ENCODE results near the gene SLC7A4.

The SLC7A4 gene

DNA sequence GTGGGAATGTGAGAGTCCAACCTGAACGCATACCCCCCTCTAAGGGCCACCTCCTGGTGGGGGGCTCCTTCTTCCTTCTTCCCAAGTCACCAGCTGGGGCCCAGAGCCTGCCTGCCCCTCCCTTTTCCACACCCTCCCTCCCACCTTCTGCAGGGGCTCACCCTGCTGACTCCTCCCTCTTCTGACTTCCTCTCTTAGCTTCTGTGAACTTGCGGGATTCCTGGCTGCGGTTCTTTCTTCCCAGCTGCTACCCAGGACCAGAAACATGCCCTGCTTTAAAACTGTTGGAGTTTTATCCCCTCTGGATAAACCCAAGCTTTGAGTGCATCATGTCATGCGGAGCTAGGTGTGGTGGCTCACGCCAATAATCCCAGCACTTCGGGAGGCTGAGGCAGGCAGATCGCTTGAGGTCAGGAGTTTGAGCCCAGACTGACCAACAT, 23.5 kb upstream of the SLC7A4 start:
- no peak for DNase-seq (ENCODE audit: low read depth, low spot score)
- TF ChIP-seq, protein P1, sequence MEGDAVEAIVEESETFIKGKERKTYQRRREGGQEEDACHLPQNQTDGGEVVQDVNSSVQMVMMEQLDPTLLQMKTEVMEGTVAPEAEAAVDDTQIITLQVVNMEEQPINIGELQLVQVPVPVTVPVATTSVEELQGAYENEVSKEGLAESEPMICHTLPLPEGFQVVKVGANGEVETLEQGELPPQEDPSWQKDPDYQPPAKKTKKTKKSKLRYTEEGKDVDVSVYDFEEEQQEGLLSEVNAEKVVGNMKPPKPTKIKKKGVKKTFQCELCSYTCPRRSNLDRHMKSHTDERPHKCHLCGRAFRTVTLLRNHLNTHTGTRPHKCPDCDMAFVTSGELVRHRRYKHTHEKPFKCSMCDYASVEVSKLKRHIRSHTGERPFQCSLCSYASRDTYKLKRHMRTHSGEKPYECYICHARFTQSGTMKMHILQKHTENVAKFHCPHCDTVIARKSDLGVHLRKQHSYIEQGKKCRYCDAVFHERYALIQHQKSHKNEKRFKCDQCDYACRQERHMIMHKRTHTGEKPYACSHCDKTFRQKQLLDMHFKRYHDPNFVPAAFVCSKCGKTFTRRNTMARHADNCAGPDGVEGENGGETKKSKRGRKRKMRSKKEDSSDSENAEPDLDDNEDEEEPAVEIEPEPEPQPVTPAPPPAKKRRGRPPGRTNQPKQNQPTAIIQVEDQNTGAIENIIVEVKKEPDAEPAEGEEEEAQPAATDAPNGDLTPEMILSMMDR (IDR thresholded peaks at IDR 0.05; ENCODE audit: low read depth, low read length) = no peak
- in situ Hi-C loops (cut with HindIII; ENCODE audit: low sequenced_read_pairs) = no loop called here
- no peak overlapping the region for H3K4me3 ChIP-seq (ENCODE audit: low read depth, low read length)

DNA sequence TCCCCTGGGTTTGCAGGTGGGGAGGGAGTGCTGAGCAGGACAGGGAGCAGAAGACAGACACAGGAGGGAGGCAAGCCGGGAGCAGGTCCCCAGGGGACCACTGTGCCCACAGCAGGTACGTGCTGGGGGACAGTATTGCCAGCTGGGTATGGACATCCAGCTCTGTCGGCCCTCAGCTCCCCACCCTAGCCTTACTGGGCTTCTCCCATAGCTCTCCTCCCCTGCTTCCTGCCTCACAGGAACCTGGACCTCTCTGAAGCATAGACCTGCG, 23.1 kb upstream of the SLC7A4 start:
- no peak overlapping the region for H3K4me3 ChIP-seq (ENCODE audit: low read depth, low read length)
- TF ChIP-seq, protein P1 (IDR thresholded peaks at IDR 0.05; ENCODE audit: low read depth, low read length) = no peak
- in situ Hi-C loops (cut with HindIII; ENCODE audit: low sequenced_read_pairs) = no loop called here
- DNase-seq (ENCODE audit: low read depth, low spot score) = no peak

DNA sequence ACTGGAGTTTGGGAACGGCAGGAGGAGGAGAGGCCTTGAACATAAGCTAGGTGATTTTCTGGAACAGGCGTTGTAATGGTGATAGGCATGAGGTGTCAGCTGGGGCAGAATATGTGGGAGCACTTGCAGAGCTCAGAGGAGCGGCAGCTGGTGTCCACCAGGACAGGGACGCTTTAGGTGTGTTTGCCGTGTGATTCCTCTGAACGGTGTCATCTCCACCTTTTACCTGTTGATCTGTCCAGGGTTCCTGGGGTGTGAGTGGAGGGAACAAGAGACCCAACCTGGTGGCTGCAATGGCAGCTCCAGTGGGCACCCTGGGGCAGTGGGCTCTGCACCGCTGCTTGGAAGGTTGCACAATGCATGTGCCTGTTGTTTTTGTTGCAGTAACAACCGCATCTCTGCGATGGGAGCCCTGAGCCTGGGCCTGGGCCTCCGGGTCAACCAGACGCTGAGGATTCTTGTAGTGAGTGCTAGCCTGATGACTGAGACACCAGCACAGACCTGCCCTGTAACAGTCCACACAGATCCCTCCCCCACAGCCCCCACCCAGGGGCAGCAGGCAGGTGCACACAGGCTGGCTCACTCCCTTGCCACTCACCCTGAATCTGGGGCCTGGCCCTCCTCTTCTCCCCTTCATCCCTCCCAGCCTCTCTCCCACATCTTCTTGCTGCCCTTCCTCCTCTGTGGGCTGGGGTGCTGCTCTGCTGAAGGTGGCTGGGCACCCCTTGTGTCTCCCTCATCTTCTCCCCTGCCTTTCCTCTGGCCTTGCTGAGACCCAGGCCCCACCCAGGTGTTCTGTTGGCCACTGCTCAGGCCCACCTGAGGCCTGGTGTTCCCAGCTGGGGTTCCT, 22.6 kb upstream of the SLC7A4 start:
- no peak for DNase-seq (ENCODE audit: low read depth, low spot score)
- no peak overlapping the region for H3K4me3 ChIP-seq (ENCODE audit: low read depth, low read length)
- TF ChIP-seq, protein P1 (IDR thresholded peaks at IDR 0.05; ENCODE audit: low read depth, low read length) = no peak
- in situ Hi-C loops (cut with HindIII; ENCODE audit: low sequenced_read_pairs) = no loop called here

DNA sequence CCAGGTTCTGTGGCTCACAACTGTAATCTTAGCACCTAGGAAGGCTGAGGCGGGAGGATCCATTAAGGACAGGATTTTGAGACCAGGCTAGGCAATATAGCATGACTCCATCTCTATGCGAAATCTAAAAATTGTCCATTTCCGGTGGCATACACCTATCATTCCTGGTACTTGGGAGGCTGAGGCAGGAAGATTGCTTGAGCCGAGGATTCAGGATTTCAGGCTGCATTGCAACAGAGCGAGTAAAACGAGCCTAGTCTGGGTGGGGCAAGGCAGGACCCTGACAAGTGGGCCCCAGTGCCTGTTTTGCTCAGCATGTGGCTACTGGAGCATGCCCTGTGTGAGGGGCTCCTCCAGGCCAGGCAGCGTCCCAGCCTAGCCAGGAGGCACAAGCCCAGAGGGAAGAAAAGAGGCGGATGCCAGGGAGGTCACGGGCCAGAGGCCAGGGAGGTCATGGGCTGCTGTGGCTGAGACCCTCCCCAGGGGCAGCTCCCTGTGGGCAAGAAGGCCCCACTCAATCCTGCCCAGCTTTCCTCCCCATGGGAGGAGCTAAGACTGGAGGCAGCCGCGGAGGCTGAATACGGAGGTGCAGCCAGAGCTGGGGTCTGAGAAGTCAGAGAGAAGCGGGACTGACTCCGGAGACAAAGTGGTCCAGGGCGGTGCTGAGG, 21.8 kb upstream of the SLC7A4 start:
- DNase-seq (ENCODE audit: low read depth, low spot score) = no peak
- no peak overlapping the region for H3K4me3 ChIP-seq (ENCODE audit: low read depth, low read length)
- TF ChIP-seq, protein P1 (IDR thresholded peaks at IDR 0.05; ENCODE audit: low read depth, low read length) = no peak
- in situ Hi-C loops (cut with HindIII; ENCODE audit: low sequenced_read_pairs) = no loop called here

DNA sequence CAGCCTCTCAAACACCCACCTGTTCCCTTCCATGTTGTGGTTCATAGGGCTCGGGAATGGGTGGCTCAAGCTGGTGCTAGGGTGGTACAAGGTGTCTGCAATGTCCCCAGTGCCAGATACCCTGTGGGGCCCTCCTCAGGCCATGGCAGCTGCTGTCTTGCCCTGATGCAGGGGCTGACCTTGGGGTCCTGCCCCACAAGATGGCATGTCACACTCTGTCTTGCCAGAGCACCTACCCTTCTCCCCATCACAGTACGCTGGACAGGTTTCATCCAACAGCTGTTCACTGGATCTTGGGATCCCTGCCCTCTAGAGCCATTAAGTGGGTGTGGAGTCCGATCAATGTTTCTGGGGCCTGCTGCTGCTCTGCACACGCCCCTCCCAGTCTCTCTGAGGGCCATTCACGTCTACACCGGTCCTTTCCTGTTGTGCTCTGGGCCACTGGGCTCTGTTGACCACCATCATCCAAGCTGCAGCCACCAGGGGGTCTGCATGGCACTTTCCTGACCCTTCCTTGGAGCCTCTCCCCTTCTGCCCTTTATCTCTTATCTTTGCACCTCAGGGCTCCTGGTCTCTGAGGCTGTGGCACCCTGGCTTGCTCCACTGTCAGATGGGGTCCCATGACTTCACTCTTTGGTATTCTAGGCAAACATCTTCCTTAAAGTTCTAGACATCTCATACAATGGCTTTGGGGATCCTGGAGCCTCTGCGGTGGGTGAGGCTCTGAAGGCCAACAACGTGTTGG, 20.5 kb upstream of the SLC7A4 start:
- TF ChIP-seq, protein P1 (IDR thresholded peaks at IDR 0.05; ENCODE audit: low read depth, low read length) = no peak
- in situ Hi-C loops (cut with HindIII; ENCODE audit: low sequenced_read_pairs) = no loop called here
- no peak for DNase-seq (ENCODE audit: low read depth, low spot score)
- H3K4me3 ChIP-seq (ENCODE audit: low read depth, low read length) = no peak overlapping the region

DNA sequence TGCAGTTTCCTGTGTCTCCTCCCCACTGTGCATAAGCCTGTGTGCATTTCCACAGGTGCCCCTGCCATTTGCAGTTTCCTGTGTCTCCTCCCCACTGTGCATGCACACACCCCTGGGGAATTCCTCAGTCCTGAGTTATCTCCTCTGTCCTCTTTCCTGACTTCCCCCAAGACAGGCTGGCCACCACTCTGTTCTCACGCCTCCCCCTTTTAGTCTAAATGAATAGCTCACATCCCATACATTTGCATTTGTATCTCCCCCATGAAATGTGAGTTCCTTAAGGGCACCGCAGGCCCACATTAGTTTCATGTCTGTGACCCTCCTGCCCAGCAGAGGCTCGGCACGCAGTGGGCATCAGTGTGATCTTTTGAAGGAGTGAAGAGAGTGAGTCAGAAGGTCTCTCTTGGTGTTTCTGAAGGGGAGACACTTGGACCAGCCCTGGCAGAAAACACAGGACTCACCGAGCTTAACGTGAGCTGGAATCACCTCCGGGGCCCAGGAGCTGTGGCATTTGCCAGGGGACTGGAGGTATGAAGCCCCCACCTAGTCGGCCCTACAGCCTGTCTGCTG, 19.6 kb upstream of the SLC7A4 start:
- in situ Hi-C loops (cut with HindIII; ENCODE audit: low sequenced_read_pairs) = no loop called here
- no peak for DNase-seq (ENCODE audit: low read depth, low spot score)
- TF ChIP-seq, protein P1 (IDR thresholded peaks at IDR 0.05; ENCODE audit: low read depth, low read length) = no peak
- no peak overlapping the region for H3K4me3 ChIP-seq (ENCODE audit: low read depth, low read length)

Data from astrocyte of the spinal cord (primary cell).